ENCODE measurements around the gene RBBP8NL. TPM values are rescaled to one million over a fixed set of nuclear protein-coding genes. Genes with fewer than 3 reads are reported as not detected.

Gene RBBP8NL
- total and polyA plus RNA-seq, 2 of the 8 experiments (the other 6 are each of a cell fraction or from before 2014, with no cell fraction given) = 0.43 to 0.48 TPM

DNA sequence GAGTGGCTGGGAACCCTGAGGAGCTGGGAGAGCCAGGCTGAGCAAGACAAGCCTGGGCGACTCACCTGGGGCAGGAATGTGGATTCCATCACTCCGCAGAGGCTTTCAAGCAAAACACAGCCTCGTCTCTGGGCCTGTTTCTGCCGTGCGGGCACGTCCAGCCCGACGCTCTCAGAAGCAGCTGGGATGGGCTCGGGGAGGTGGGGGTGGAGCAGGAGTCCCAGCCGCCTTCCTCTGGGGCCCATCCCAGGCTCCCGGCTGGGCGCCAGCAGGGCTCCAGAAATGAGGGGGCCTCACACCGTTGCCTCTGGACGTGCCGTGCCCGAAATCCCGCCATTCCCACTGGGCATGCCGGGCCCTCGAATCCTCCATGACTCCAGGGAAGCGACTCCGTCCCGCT is 49.1 kb downstream of the RBBP8NL start:
- Histone ChIP-seq H2BK12ac (ENCODE audit: low read depth, low read length) (peak overlapping the region; percentile 84; the same call in 1 of the 2 replicates), H3K23me2 (ENCODE audit: low read depth, low read length) (peaks cover 5% of the 10 kb centered on the region; the same call in 1 of the 2 replicates), H3K79me2 (ENCODE audit: control insufficient read depth in 1 of 2, insufficient read depth in 2 of 2, low read length in 2 of 2) (no peaks in the 10 kb centered on the region), H4K91ac (replicated peaks; ENCODE audit: insufficient read length, low read length) (peak overlapping the region; percentile 73), H2BK120ac (replicated peaks; ENCODE audit: low read depth, low read length) (no peak overlapping the region), H3K27me3 (replicated peaks in 1 of 4; ENCODE audit: control insufficient read depth in 3 of 4, extremely low read depth in 1 of 4, insufficient read depth in 3 of 4, low read length in 3 of 4) (no peaks in the 10 kb centered on the region), H2BK15ac (ENCODE audit: low read length) (peak overlapping the region; percentile 16; the same call in 1 of the 2 replicates), H3K23ac (ENCODE audit: insufficient read length) (no peak overlapping the region), H3K79me1 (ENCODE audit: low read depth, low read length) (no peaks in the 10 kb centered on the region), H3K4ac (replicated peaks; ENCODE audit: insufficient read length, low read depth, low read length) (peak overlapping the region; percentile 8), H3K18ac (ENCODE audit: extremely low read depth, low read length) (no peak overlapping the region; the same call in 1 of the 2 replicates), H3K9ac (replicated peaks in 1 of 4; ENCODE audit: extremely low read depth in 1 of 4, low read depth in 3 of 4, low read length in 3 of 4) (no peak overlapping the region), H4K5ac (ENCODE audit: insufficient read length, low read depth, low read length) (peak overlapping the region; percentile 13), H2AFZ (ENCODE audit: low read length) (no peak overlapping the region), H3K4me1 (replicated peaks in 1 of 4; ENCODE audit: control insufficient read depth in 3 of 4, insufficient read depth in 4 of 4, low read length in 3 of 4) (peaks cover 0 to 30% (median 28%) of the 10 kb centered on the region in 4 experiments; a peak in 6 of 7 replicates), H4K20me1 (replicated peaks in 1 of 2; ENCODE audit: control insufficient read depth in 1 of 2, insufficient read depth in 2 of 2, low read length in 2 of 2) (peaks cover 0 to 8% of the 10 kb centered on the region in 2 experiments), H3K4me3 (ENCODE audit: extremely low read depth in 1 of 4, insufficient read depth in 2 of 4, low read depth in 3 of 4, low read length in 4 of 4) (no peak overlapping the region), H3K14ac (ENCODE audit: insufficient read length) (no peak overlapping the region), H2BK5ac (ENCODE audit: low read depth, low read length) (peak overlapping the region; percentile 88; the same call in 1 of the 2 replicates), H3K4me2 (ENCODE audit: insufficient read depth in 1 of 2, low read depth in 2 of 2, low read length in 2 of 2) (no peak overlapping the region), H2BK20ac (ENCODE audit: low read length) (no peak overlapping the region), H4K8ac (ENCODE audit: extremely low read depth, insufficient read depth, low read length) (no peak overlapping the region; the same call in 1 of the 2 replicates), H3K56ac (replicated peaks; ENCODE audit: insufficient read length, low read depth, low read length) (no peak overlapping the region), H3K9me3 (ENCODE audit: insufficient read depth in 2 of 2, low read depth in 1 of 2, low read length in 1 of 2) (no peaks in the 10 kb centered on the region), H3K36me3 (ENCODE audit: control insufficient read depth in 2 of 4, insufficient read depth in 4 of 4, low read length in 3 of 4) (peaks cover 0 to 5% (median 2%) of the 10 kb centered on the region in 4 experiments; a peak in 4 of 8 replicates), H3K27ac (ENCODE audit: low read depth, low read length) (no peak overlapping the region), H2AK5ac (ENCODE audit: low read depth, low read length) (no peak overlapping the region)
- ChIA-PET POLR2A (ENCODE audit: partially characterized antibody) (interaction anchor here (0.8 to 10.7 kb wide), 9 partner anchors 8 to 77 kb away, joined by 3 to 213 read pairs (median 4); partner anchors contain the start of genes LAMA5 and RPS21), CTCF (ENCODE audit: partially characterized antibody) (interaction anchor here (0.6 to 14.1 kb wide), 7 partner anchors 8 to 285 kb away, joined by 3 to 212 read pairs (median 3); partner anchors contain the start of genes LAMA5 and RPS21)
- DNase-seq (ENCODE audit: low read depth in 1 of 2, low spot score in 2 of 2) (no peak), FAIRE-seq (no peak)
- 85% methylated on average over 14 of the region's 22 CpGs; no CpG with 5 or more reads in 1 of the 2 experiments for WGBS, 2 experiments (ENCODE audit: extremely low coverage in 1 of 2, insufficient coverage in 1 of 2, insufficient read length in 1 of 2, insufficient replicate concordance in 2 of 2, low coverage in 1 of 2, low lambda C conversion rate in 2 of 2, missing lambda C conversion rate in 1 of 2)
- TF ChIP-seq SIRT6 (IDR thresholded peaks at IDR 0.05; ENCODE audit: low read length) (no peak), CHD2 (IDR thresholded peaks at IDR 0.05; ENCODE audit: low read length) (no peak)
- TF ChIP-seq, protein P1, sequence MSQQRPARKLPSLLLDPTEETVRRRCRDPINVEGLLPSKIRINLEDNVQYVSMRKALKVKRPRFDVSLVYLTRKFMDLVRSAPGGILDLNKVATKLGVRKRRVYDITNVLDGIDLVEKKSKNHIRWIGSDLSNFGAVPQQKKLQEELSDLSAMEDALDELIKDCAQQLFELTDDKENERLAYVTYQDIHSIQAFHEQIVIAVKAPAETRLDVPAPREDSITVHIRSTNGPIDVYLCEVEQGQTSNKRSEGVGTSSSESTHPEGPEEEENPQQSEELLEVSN (IDR thresholded peaks at IDR 0.05) = peak; percentile 78
- TF ChIP-seq, protein P2, sequence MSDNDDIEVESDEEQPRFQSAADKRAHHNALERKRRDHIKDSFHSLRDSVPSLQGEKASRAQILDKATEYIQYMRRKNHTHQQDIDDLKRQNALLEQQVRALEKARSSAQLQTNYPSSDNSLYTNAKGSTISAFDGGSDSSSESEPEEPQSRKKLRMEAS (IDR thresholded peaks at IDR 0.05) = peak; percentile 29; the same call in 1 of the 2 replicates

All from H1 (cell line).